ENCODE data around the gene ANKS3. TPM values are rescaled to one million over a fixed set of nuclear protein-coding genes. Genes with fewer than 3 reads are reported as not detected.

The ANKS3 gene
- polyA plus RNA-seq, 1 of the 3 experiments (the other 2 are of a cell fraction), result 42.2 TPM

DNA sequence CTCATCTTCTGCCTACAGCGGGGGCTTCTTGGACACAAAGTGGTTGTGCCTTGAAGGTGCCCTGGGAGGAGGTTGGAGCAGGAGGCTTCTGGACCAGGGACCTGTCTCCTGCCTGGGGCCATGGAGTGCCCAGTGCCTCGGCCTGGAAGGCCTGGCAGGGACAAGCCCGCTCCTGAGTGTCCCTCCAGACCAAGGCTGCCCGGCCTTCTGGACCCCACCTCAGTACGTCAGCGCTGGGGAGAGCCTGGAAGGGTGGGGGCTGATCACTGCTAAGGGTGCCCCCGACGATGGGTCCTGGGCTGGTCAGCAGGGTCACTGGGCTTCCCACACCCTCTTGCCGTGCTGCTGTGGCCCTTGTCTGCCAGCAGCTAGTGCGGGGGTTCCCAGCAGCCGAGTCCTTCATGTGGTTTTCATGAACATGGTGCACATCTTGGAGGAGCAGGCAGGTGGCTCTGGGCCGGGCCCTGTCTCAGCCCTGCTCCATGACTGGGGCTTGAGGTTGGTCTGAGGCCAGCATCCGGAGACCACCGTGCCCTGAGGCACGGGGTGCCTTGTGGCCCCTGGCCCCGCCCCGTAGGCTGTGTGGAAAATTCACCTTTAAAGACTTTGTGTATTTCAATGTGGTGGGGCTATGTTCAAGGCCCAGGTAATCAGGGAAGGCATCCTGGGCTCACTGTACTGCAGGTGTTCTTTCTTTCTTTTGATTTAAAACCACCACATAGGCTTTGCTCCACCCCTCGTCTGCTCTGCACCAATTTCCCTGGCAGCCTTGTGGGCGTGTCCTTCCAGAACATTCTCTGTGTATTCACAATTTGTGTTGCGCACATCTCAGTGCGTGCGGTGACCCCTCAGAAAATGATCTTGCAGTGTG is 87.1 kb downstream of the ANKS3 start (continued):
- TF ChIP-seq, protein P1, sequence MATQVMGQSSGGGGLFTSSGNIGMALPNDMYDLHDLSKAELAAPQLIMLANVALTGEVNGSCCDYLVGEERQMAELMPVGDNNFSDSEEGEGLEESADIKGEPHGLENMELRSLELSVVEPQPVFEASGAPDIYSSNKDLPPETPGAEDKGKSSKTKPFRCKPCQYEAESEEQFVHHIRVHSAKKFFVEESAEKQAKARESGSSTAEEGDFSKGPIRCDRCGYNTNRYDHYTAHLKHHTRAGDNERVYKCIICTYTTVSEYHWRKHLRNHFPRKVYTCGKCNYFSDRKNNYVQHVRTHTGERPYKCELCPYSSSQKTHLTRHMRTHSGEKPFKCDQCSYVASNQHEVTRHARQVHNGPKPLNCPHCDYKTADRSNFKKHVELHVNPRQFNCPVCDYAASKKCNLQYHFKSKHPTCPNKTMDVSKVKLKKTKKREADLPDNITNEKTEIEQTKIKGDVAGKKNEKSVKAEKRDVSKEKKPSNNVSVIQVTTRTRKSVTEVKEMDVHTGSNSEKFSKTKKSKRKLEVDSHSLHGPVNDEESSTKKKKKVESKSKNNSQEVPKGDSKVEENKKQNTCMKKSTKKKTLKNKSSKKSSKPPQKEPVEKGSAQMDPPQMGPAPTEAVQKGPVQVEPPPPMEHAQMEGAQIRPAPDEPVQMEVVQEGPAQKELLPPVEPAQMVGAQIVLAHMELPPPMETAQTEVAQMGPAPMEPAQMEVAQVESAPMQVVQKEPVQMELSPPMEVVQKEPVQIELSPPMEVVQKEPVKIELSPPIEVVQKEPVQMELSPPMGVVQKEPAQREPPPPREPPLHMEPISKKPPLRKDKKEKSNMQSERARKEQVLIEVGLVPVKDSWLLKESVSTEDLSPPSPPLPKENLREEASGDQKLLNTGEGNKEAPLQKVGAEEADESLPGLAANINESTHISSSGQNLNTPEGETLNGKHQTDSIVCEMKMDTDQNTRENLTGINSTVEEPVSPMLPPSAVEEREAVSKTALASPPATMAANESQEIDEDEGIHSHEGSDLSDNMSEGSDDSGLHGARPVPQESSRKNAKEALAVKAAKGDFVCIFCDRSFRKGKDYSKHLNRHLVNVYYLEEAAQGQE (IDR thresholded peaks at IDR 0.05; ENCODE audit: low read depth, low read length), result no peak

Small RNA genes lying within 50 kb of the gene (small RNA-seq; reads per million reads assigned to genes)
- gene MIR6769A (0 to 1.2 (median 0.43) reads per million in 7 experiments), gene RF00017 (0 reads per million in 7 experiments)

Other genes with a start within 250 kb of the ANKS3 start
- gene CDIP1, start 195.5 kb downstream of the ANKS3 start, polyA plus RNA-seq (2012; rRNA removed), result 19.4 and 30.2 TPM in 2 replicates
- gene C16orf96, start 177.9 kb downstream of the ANKS3 start, polyA plus RNA-seq (2012; rRNA removed), result 0.05 TPM in 2 replicates
- gene UBALD1, start 119.4 kb downstream of the ANKS3 start, polyA plus RNA-seq (2012; rRNA removed), result 13.0 and 16.7 TPM in 2 replicates
- gene MGRN1, start 109.4 kb downstream of the ANKS3 start, polyA plus RNA-seq (2012; rRNA removed), result 5.5 and 13.3 TPM in 2 replicates
- gene NUDT16L1, start 40.7 kb downstream of the ANKS3 start, polyA plus RNA-seq (2012; rRNA removed), result 45.8 and 45.9 TPM in 2 replicates
- gene DNAAF8, start 266 bp upstream of the ANKS3 start, polyA plus RNA-seq (2012; rRNA removed), result 2.4 and 3.1 TPM in 2 replicates
- gene ZNF500, start 32.9 kb upstream of the ANKS3 start, polyA plus RNA-seq (2012; rRNA removed), result 6.3 and 8.2 TPM in 2 replicates
- 0.07 TPM in 1 of 2 replicates, not detected in the other for gene SEPTIN12, start 54.1 kb upstream of the ANKS3 start, polyA plus RNA-seq (2012; rRNA removed)
- gene SMIM22, start 61.1 kb upstream of the ANKS3 start, polyA plus RNA-seq (2012; rRNA removed), result not detected in 2 replicates
- 33.6 and 48.4 TPM in 2 replicates for gene ROGDI, start 68.4 kb upstream of the ANKS3 start, polyA plus RNA-seq (2012; rRNA removed)
- 40.1 and 45.2 TPM in 2 replicates for gene GLYR1, start 113.0 kb upstream of the ANKS3 start, polyA plus RNA-seq (2012; rRNA removed)
- 9.7 and 10.9 TPM in 2 replicates for gene UBN1, start 113.2 kb upstream of the ANKS3 start, polyA plus RNA-seq (2012; rRNA removed)
- gene PPL, start 202.9 kb upstream of the ANKS3 start, polyA plus RNA-seq (2012; rRNA removed), result 16.8 and 24.6 TPM in 2 replicates
- gene SEC14L5, start 224.1 kb upstream of the ANKS3 start, polyA plus RNA-seq (2012; rRNA removed), result 0.03 and 0.08 TPM in 2 replicates